ENCODE results near the gene MYLK2. TPM values are rescaled to one million over a fixed set of nuclear protein-coding genes. Genes with fewer than 3 reads are reported as not detected.

Gene MYLK2
- total RNA-seq, 1 donor from 2014 or later: 0.49 TPM

- H3K27ac Mint-ChIP-seq: no peak overlapping the region
- TF ChIP-seq CTCF (IDR thresholded peaks at IDR 0.05; ENCODE audit: unreplicated experiment): no peak
- no peak for DNase-seq (ENCODE audit: low spot score in 2 of 2, unreplicated experiment in 2 of 2)
- H3K4me1 Mint-ChIP-seq: peaks cover 19% of the 10 kb centered on the region
- H3K36me3 Mint-ChIP-seq: no peaks in the 10 kb centered on the region
- no peaks in the 10 kb centered on the region for H3K9me3 Mint-ChIP-seq
- peak overlapping the region; percentile 61 for H3K4me3 Mint-ChIP-seq
- H3K27me3 Mint-ChIP-seq (ENCODE audit: low read depth): peaks cover 8% of the 10 kb centered on the region
These were observed 41.4 kb downstream of the MYLK2 start for GRCh38 chr20:31860390-31861134.

GRCh38 chr20:31861135-31861384, 41.9 kb downstream of the MYLK2 start:
- DNase-seq (ENCODE audit: low spot score in 2 of 2, unreplicated experiment in 2 of 2): no peak
- H3K36me3 Mint-ChIP-seq: no peaks in the 10 kb centered on the region

GRCh38 chr20:31861385-31862156, 42.4 kb downstream of the MYLK2 start:
- H3K27me3 Mint-ChIP-seq (ENCODE audit: low read depth): peaks cover 8% of the 10 kb centered on the region
- H3K4me1 Mint-ChIP-seq: peaks cover 19% of the 10 kb centered on the region
- no peaks in the 10 kb centered on the region for H3K9me3 Mint-ChIP-seq
- peak overlapping the region; percentile 76 for H3K4me3 Mint-ChIP-seq
- H3K36me3 Mint-ChIP-seq: no peaks in the 10 kb centered on the region
- TF ChIP-seq CTCF (IDR thresholded peaks at IDR 0.05; ENCODE audit: unreplicated experiment): no peak
- DNase-seq (ENCODE audit: low spot score in 2 of 2, unreplicated experiment in 2 of 2): peak; percentile 72 to 74
- peak overlapping the region; percentile 14 for H3K27ac Mint-ChIP-seq

More at GRCh38 chr20:31861135-31861384, 41.9 kb downstream of the MYLK2 start:
- Mint-ChIP-seq H3K27ac (no peak overlapping the region), H3K4me3 (peak overlapping the region; percentile 61), H3K27me3 (ENCODE audit: low read depth) (peaks cover 8% of the 10 kb centered on the region), H3K9me3 (no peaks in the 10 kb centered on the region), H3K4me1 (peaks cover 19% of the 10 kb centered on the region)
- TF ChIP-seq CTCF (IDR thresholded peaks at IDR 0.05; ENCODE audit: unreplicated experiment): no peak

DNA sequence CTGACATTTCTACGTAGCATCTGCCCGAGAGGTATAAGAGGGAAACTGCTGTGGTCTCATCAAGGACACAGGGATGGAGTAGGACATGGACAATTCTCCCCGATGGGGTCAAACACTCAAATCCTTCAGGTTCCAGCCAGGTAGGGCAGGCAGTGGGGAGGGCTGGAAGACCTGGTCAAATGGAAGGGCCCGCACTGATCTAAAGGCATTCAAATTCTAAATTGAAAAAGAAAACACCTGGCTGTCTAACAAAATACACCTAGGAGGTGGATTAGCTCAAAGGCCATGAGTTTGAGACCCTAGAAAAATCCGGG, 43.0 kb downstream of the MYLK2 start:
- peaks cover 19% of the 10 kb centered on the region for H3K4me1 Mint-ChIP-seq
- H3K9me3 Mint-ChIP-seq: no peaks in the 10 kb centered on the region
- H3K27me3 Mint-ChIP-seq (ENCODE audit: low read depth): peaks cover 8% of the 10 kb centered on the region
- TF ChIP-seq CTCF (IDR thresholded peaks at IDR 0.05; ENCODE audit: unreplicated experiment): no peak
- peak overlapping the region; percentile 76 for H3K4me3 Mint-ChIP-seq
- no peaks in the 10 kb centered on the region for H3K36me3 Mint-ChIP-seq
- H3K27ac Mint-ChIP-seq: no peak overlapping the region
- no peak for DNase-seq (ENCODE audit: low spot score in 2 of 2, unreplicated experiment in 2 of 2)

DNA sequence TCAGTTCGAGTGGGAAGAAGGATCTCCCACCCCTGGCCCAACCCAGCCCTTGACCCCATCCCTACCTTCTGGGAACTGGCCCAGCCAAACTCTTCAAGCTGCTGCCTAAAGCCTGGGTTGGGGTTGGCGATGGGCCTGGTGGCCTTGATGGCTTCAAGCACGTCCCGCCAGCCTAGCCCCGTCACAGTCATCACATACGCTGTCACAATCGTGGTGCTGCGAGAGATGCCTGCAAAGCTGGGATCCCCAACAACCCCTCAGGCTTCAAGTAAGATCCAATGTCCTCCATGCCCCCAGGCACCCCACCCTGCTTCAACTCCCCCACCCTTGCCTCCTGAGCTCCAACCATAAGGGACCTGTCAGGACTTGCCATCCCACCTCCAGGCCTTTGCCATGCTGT, 43.4 kb downstream of the MYLK2 start:
- peaks cover 11% of the 10 kb centered on the region for H3K27me3 Mint-ChIP-seq (ENCODE audit: low read depth)
- no peak for TF ChIP-seq CTCF (IDR thresholded peaks at IDR 0.05; ENCODE audit: unreplicated experiment)
- no peaks in the 10 kb centered on the region for H3K36me3 Mint-ChIP-seq
- H3K27ac Mint-ChIP-seq: no peak overlapping the region
- H3K4me3 Mint-ChIP-seq: peak overlapping the region; percentile 27
- no peaks in the 10 kb centered on the region for H3K9me3 Mint-ChIP-seq
- no peak for DNase-seq (ENCODE audit: low spot score in 2 of 2, unreplicated experiment in 2 of 2)
- peaks cover 18% of the 10 kb centered on the region for H3K4me1 Mint-ChIP-seq

Measured in mesothelial cell of epicardium (in vitro differentiated cells).